Transverse colon (tissue), 4 donors: ENCODE measurements around the gene KATNIP. TPM values are rescaled to one million over a fixed set of nuclear protein-coding genes. Genes with fewer than 3 reads are reported as not detected.

ENCODE experiments used
- DNase-seq: peaks from one replicate; pipeline ENCODE4 v3.0.0-alpha.2; 2019
- H3K27ac ChIP-seq, 4 donors: fragments of 200-600 bp; sonication (generic); 2 replicates each; pipeline ENCODE4 v1.5.1; 2016 to 2018; ENCODE audit warnings: inconsistent platforms in 4 of 4
- H3K27me3 ChIP-seq: fragments of 200-600 bp; sonication (generic); 2 replicates; pipeline ENCODE4 v1.5.1; 2017; ENCODE audit warnings: inconsistent platforms
- H3K36me3 ChIP-seq, 4 donors: fragments of 200-600 bp; sonication (generic); 2 replicates each; pipeline ENCODE4 v1.5.1; 2017 to 2019; ENCODE audit warnings: inconsistent platforms in 4 of 4
- H3K4me1 ChIP-seq, 4 donors: fragments of 200-600 bp; sonication (generic); 2 replicates each; pipeline ENCODE4 v1.5.1; 2017 to 2020; ENCODE audit warnings: inconsistent platforms in 4 of 4
- H3K4me3 ChIP-seq, 4 donors: fragments of 200-600 bp; sonication (generic); 1 replicate in 1 of 4; 2 replicates in 3 of 4; pipeline versions ENCODE4 v1.5.1 to v1.6.1; 2017 to 2019; ENCODE audit warnings: inconsistent platforms in 4 of 4
- H3K9me3 ChIP-seq, 2 donors: fragments of 200-600 bp; sonication (generic); 2 replicates each; pipeline ENCODE4 v1.5.1; 2017 to 2019; ENCODE audit warnings: inconsistent platforms in 2 of 2
- CTCF ChIP-seq, 5 experiments: fragments of 200-600 bp in 3 of 5; fragments of 450-650 bp in 2 of 5; sonication (generic) in 3 of 5; IDR thresholded peaks; 1 replicate in 2 of 5; 2 replicates in 3 of 5; pipeline ENCODE4 v1.5.1; 2016 to 2017; ENCODE audit warnings: antibody characterized with exemption in 5 of 5, inconsistent platforms in 3 of 5, mild to moderate bottlenecking in 2 of 5, moderate library complexity in 1 of 5
- EP300 ChIP-seq: sonication (generic); formaldehyde crosslinking; IDR thresholded peaks from one replicate; pipeline ENCODE4 v1.6.1; 2017; ENCODE audit warnings: antibody characterized with exemption, low read depth
- POLR2A ChIP-seq: fragments of 450-650 bp; IDR thresholded peaks from one replicate; pipeline ENCODE4 v1.6.1; 2016; ENCODE audit warnings: antibody characterized with exemption, mild to moderate bottlenecking, moderate library complexity
- POLR2AphosphoS5 ChIP-seq, 3 donors: sonication (generic); formaldehyde crosslinking; IDR thresholded peaks; one replicate each; pipeline ENCODE4 v1.6.1; 2016; ENCODE audit warnings: antibody characterized with exemption in 3 of 3
- WGBS, 2 donors: methylation state at CpG; one replicate each; pipeline ENCODE4 v1.1.5; 2018; ENCODE audit warnings: low coverage in 1 of 2; 5-methylcytosine and 5-hydroxymethylcytosine counted together
- in situ Hi-C, 4 donors: fragments of 200-750 bp; cut with MboI; loops; one replicate each; pipeline versions ENCODE4 v1.15.0 to v1.15.1; 2017; ENCODE audit warnings: low sequenced_read_pairs in 3 of 4, low pct_ligation_motif_present in 1 of 4, low pct_unique_long_range_greater_than_20kb in 1 of 4
- intact Hi-C: fragments of 100-400 bp; cut with DNase I; formaldehyde crosslinking; loops from one replicate; pipeline ENCODE4 v1.15.1; 2023; ENCODE audit warnings: low total_unique reads
- total RNA-seq, 4 donors: library from RNA; depleted of rRNA; stranded (reverse); fragments of >200 nt; gene quantifications; one replicate each; pipeline ENCODE4 v1.1.0, GENCODE V29; 2016

KATNIP gene
- total RNA-seq, 4 donors from 2014 or later, result 29.9 to 276 (median 47.0) TPM

- no peak overlapping the region for H3K27ac ChIP-seq
- in situ Hi-C loops (no loop called here), intact Hi-C loops (no loop called here)
- H3K9me3 ChIP-seq, result no peaks in the 10 kb centered on the region
- no peak for DNase-seq
- H3K36me3 ChIP-seq, result peaks cover 0 to 63% (median 31%) of the 10 kb centered on the region in 4 donors
- TF ChIP-seq POLR2A (no peak), POLR2AphosphoS5 (IDR thresholded peaks at IDR 0.05) (no peak), EP300 (no peak), CTCF (IDR thresholded peaks at IDR 0.05) (no peak)
- 92% methylated on average over 6 of the region's 6 CpGs; no CpG with 5 or more reads in 1 of the 2 donors for WGBS, 2 donors
- no peaks in the 10 kb centered on the region for H3K27me3 ChIP-seq
- H3K4me1 ChIP-seq, result no peaks in the 10 kb centered on the region
- no peak overlapping the region for H3K4me3 ChIP-seq
Observed at GRCh38 chr16:27529962-27530361, 20.0 kb upstream of the KATNIP start.

DNA sequence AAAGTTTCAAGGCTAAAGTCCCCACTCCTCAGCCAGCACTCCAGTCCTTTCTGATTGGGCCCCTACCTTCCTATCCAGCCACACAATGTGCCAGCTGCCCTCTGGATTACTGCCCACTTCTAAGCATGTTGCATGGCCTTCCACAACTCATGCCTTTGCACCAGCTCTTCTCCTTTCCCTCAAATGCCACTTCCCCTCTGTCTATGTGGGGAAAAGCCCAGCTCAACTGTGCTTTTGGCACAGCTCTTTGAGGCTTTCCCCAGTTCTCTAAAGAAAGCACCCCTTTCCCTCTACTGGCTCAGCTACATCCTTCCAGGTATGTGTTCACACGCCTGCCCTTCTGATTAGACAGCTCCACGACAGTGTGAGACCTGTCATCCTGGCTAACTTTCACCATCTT is 18.8 kb upstream of the KATNIP start:
- H3K36me3 ChIP-seq, result peaks cover 0 to 60% (median 25%) of the 10 kb centered on the region in 4 donors
- in situ Hi-C loops (no loop called here), intact Hi-C loops (no loop called here)
- 88 to 93% methylated on average over 2 of the region's 2 CpGs for WGBS, 2 donors
- DNase-seq, result no peak
- no peaks in the 10 kb centered on the region for H3K4me1 ChIP-seq
- H3K9me3 ChIP-seq, result no peaks in the 10 kb centered on the region
- TF ChIP-seq EP300 (no peak), POLR2AphosphoS5 (IDR thresholded peaks at IDR 0.05) (no peak), POLR2A (no peak), CTCF (IDR thresholded peaks at IDR 0.05) (no peak)
- no peaks in the 10 kb centered on the region for H3K27me3 ChIP-seq
- H3K27ac ChIP-seq, result no peak overlapping the region
- no peak overlapping the region for H3K4me3 ChIP-seq

DNA sequence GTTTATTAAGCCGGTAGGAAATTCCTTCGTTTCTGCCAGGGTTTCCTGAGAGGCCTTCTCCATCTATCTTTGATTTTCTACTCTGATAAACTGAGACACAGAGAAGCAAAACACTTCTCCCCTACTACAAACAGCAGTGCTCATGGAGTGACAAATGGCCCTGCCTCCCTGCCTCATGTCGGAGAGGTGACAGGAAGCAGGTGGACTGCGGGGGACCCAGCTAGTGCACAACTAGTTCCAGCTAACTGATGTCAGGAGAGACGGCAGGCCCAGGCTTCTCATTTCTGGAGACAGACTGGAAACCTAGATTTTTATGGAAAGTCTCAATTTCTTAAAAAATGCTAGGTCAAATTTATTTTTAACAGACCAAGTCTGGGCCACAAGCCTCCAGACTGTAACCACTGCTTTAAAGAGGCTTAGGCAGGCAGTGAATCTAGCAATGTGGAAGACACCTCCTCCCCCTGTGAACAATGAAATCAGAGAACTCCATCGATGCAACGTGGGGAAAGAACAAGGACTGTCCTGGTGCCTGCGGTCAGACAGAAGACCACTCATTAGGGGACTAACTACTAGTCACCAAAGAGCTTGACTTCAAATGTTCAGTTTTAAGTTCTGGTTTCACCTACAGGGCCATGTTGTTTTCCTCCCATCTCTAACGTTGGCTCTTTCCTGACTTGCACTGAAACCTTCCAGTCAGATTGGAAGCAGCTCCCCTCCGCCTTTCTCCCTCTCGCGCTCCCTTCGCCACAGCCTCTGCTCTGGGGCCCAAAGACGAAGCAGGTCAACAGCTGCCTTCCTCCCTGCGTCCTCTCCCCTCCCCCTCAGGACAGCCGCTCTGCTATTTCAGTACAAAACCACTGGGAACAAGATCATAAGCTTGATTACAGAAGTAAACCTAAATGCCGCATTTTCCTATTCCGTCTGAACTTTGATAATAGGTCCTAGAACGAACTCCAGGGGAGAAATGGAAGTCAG is 17.8 kb upstream of the KATNIP start:
- 82 to 95% methylated on average over 11 to 19 of the region's 19 CpGs for WGBS, 2 donors
- Histone ChIP-seq H3K4me1 (no peaks in the 10 kb centered on the region), H3K27ac (no peak overlapping the region), H3K9me3 (no peaks in the 10 kb centered on the region), H3K4me3 (no peak overlapping the region), H3K36me3 (peaks cover 0 to 67% (median 21%) of the 10 kb centered on the region in 4 donors), H3K27me3 (no peaks in the 10 kb centered on the region)
- in situ Hi-C loops, result no loop called here
- DNase-seq, result no peak
- intact Hi-C loops, result no loop called here
- TF ChIP-seq POLR2A (no peak), POLR2AphosphoS5 (IDR thresholded peaks at IDR 0.05) (no peak), EP300 (no peak), CTCF (IDR thresholded peaks at IDR 0.05) (no peak)

DNA sequence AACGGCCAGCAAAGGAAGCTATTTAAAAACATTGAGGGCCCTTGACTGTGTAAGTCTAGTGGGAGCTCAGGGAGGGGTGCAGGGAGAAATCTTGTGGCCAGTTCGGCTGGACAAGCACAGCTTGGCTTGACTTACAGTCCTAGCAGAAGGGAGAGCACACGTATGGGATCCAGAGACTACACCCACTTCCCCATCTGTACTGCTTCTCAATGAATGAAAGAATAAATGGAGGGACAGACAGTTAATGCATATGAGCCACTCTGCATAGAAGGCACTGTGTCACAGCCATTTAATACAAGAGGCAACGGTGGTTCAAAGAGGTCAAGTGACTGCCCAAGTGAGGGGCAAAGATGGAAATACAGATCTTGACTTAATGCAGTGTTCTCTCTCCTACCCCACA is 15.7 kb upstream of the KATNIP start:
- H3K27ac ChIP-seq, result no peak overlapping the region
- no peaks in the 10 kb centered on the region for H3K9me3 ChIP-seq
- H3K36me3 ChIP-seq, result peaks cover 0 to 61% (median 17%) of the 10 kb centered on the region in 4 donors
- no peak overlapping the region for H3K4me3 ChIP-seq
- in situ Hi-C loops, result no loop called here
- no peaks in the 10 kb centered on the region for H3K27me3 ChIP-seq
- no peak for DNase-seq
- 90 to 91% methylated on average over 3 to 4 of the region's 4 CpGs for WGBS, 2 donors
- no peaks in the 10 kb centered on the region for H3K4me1 ChIP-seq
- intact Hi-C loops, result no loop called here
- no peak for TF ChIP-seq POLR2A
- no peak for TF ChIP-seq EP300
- TF ChIP-seq CTCF (IDR thresholded peaks at IDR 0.05), result no peak
- no peak for TF ChIP-seq POLR2AphosphoS5 (IDR thresholded peaks at IDR 0.05)
